SKM-1 treated with dmso at 0.1 percent for 144 hours (cell line): ENCODE data around the gene TMEM253.
A peak's percentile ranks its signal among the peaks of the same experiment; 100 is the strongest.

ENCODE experiments used
- DNase-seq: peaks from one replicate; lab custom pipeline; 2025; ENCODE audit not compliant: unreplicated experiment; lab: John Stamatoyannopoulos, UW

The TMEM253 gene

DNA sequence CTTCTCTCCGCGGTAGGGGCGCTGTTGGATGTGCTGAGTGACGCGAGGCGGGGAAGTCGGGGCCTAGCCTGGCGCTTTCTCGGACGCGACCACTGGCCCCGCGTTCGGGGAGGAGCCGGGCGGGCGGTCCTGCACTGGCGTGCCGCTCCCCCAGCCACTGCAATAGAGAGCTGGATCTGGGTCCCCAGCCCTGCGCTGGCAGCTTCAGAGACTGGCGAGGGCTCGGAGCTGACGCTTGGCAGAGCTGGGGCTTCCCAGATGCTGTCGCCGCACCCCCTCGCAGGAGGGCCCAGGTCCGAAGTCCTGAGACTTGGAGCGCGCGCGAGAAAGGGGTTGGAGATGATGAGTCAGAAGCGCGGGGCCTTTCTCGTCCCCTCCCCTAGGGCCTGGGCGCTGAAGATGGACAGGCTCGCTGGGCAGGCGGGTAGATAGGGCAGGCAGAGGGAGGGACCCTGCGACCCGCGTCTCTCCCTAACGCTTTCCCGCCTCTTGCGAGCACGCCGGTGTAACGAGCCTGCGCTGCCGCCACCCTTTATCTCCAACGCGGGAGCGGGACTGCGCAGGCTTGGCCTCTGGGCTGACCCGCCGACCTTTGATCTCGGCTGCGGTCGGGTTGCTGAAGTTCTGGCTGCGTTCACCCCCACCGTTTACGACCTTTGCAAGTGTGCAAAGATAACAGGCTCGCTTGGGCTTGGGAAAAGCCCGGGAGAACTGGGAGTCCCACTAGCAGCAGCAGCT lies 3.0 kb downstream of the TMEM253 start:
- DNase-seq: peak; percentile 60

DNA sequence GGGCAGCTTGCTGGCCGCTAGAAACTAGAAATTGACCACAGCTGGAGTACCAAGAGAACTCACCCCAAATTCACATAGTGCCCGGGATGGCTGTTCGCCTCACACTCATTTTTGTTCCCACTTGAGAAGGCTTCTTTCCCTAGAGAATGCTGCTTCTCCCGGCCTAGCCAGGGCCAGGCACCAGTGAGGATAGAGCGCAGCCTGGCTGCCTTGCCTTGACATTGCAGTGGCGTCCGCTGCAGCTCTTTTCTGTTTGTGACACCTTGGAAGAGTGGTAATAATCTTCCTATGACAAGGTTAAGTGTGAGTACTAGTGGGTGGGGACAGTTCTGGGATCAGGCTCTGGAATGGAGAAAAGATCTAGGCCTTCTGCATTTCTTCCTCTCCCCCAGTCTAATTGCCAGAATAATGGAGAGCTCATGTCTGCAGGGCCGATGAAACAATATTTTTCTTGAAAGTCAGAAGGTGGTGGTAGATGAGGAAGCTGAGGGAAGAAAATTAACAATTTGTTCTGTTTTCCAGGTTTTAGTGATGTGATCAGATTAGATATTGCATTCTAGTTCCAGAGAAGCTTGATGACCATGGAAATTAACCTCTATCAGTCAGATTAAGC lies 3.7 kb downstream of the TMEM253 start:
- peak; percentile 9 for DNase-seq

DNA sequence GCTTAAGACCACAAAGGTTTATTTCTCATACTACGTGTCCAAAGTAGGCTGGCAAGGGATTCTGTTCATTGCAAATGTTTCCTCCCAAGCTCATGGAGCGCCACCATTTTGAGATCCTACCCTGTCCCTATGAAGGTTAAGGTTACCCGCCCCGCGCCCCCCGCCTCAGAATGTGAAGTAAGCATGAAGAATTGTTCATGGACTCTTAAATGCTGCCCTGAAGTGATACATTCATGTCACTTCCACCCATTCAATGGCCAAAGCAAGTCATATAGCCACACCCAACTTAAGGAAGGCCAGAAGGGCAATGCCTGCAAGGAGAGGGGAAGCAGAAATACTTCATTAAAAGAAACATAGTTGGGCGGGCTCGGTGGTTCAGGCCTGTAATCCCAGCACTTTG lies 4.2 kb downstream of the TMEM253 start:
- no peak for DNase-seq

DNA sequence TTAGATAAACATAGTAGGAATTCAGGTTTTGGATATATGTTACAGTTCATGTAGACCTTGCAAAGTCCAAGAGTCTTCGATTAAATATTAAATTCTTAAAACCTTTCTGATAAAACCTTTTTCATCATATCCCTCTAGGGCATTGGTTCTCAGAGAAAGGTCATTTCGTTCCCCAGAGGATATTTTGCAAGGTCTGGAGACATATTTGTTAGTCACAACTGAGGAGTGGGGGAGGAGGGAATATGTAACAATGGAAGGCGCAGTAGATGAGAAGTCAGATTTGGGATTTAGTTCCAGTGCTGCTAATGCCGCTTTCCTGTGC lies 5.3 kb downstream of the TMEM253 start:
- peak; percentile 21 for DNase-seq

DNA sequence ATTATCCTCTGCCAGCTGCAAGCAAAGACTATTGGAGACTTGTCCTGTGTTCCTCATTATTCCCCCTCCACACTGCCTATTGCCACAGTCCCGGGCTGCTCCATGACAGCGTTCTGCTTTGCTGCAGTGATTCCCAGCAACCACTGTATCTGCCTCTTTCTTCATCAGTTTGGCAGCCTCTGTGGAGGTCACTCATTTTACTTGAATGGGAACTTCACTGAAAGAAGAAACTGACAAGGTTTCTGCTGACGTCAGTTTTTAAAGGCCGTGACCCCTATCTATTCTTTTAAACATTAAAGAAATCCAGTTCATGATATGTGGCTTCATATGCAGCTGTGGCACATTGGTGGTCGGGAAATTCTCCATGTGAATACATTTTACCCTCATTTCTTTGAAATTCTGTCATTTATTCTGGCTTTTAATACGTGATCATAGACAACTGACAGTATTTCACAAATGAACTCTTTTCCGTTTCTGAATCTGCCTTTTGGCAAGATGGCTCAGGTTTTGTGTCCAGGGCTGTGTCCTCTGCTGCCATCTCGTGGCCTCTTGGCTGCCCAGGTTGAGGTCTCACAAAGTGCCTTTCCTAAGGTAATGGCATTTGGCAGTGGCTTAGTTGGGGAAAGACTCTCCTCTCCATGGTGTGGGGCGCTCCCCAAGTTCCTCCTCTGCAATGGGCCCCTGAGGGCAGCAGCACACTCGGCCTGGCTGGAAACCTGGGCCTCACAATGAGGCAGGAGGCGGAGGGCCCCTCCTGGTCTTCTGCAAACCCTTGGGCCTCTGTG lies 5.8 kb downstream of the TMEM253 start:
- DNase-seq: peak; percentile 41

DNA sequence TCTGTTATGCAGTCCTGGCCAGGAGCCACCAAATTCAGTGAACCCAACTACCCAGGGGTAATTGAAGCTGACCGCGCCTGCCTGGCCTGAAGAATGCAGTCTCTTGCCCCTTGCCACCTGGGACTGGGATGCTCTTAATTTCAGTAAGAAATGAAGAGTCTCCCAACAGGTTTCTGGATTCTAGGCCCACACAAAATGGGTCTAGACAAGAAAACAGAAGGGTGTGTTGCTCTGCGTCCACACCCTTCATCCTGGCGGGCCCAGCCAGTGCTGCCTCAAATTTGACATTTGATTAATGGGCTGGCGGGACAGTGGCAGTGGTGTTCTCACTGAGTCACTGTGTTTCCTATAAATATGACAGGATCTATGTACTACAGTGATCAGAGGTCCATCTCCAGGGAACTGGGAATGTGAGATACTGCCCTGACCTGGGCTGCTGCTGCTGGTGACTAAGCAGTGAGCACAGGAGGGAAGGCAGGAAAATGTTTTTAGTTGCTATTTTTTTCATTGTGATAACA lies 6.5 kb downstream of the TMEM253 start:
- no peak for DNase-seq

DNA sequence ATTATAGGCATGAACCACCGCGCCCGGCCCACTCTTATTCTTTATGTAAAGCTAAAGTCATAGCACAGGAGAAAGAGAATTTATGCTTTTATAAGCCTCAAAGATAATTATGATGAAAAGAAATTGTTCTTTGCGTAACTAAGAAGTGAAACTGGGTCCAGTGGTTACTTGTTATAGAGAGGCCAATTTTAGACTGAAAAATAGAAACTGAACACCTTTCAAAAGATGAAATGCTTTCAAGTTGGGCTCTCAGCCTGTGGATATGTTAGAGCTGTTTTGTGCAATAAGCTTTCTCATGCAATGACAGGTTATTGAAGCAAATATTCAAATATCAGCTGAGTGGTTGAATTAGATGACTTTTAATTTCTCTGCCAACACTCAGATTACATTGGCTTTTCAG lies 7.9 kb downstream of the TMEM253 start:
- no peak for DNase-seq

DNA sequence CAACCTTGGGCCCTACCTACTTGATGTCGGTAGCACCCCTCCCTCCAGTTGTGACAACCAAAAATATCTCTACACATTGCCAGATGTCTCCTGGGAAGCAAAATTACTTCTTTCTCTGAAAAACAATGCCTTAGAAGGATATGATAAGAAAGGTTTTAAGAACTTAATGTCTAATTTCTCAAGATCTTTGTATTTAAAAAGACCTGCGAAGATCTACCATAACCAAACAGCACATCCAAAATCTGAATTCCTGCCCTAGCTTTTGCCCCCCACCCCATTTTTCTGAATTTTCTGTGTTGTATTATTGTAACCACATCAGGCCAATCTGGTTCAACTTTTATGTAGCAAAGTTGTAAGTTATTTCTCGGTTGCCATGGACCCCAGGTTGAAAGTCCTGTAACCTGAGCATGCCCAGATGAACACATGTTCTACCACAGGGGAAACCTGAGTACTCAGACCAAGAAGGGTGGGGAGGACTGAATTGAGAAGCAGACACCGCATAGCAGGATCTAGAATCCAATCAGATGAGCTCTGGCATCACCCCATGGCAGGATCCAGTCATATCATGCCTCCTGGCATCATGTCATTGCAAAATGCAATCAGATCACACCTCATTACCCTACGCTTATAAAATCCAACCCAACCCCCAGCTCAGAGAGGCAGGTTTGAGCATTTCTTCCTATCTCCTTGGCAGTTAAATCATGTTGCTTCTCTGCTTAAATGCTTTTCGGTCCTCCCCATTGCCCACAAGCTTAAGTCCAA lies 8.7 kb downstream of the TMEM253 start:
- no peak for DNase-seq

DNA sequence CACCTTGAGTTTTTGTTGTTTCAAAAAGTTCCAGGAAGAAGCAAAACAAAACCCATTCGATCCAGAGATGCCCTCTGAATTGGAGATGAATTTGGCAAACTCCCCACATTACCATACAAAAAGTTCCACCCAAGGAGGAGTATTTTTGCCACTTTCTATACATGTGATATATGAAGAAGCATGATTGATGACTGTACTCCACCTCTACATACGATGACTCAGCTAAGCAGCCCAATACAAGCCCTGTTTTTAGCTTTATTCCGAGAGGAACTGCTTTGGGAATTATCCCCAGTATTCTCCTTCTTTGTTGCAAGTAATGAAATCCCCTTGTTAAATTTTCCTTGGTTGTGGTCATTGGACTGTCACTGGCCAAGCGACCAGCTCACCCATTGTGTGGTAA lies 11.4 kb downstream of the TMEM253 start:
- DNase-seq: no peak

DNA sequence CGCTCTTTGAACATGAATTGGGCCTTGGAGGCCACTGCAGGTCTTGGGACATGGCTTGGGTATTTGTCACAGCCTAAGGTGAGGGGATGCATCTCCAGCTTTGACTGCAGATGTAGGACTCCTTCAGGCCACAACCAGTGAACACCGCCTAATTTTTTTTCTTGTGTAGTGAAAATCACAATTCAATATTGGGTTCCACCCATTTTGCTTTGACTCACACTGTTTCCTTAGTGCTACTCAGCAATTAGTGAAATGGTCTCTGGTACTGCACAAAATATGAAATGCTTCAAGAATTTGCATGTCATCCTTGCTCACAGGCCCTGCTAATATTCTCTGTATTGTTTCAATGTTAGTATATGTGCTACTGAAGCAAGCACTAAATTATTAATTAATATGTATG lies 12.5 kb downstream of the TMEM253 start:
- DNase-seq: no peak

DNA sequence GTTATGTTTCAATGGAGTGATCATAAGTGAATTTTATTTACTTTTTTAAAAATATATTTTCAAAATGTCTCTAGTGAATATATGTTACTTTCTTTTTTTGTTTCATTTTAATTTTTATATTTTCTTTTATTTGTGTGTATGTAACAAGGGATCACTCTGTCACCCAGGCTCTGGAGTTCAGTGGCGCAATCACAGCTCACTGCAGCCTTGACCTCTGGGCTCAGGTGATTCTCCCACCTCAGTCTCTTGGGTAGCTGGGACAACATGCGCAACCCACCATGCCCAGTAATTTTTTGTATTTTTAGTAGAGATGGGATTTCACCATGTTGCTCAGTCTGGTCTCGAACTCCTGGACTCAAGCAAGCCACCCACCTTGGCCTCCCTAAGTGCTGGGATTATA lies 18.1 kb downstream of the TMEM253 start:
- no peak for DNase-seq

DNA sequence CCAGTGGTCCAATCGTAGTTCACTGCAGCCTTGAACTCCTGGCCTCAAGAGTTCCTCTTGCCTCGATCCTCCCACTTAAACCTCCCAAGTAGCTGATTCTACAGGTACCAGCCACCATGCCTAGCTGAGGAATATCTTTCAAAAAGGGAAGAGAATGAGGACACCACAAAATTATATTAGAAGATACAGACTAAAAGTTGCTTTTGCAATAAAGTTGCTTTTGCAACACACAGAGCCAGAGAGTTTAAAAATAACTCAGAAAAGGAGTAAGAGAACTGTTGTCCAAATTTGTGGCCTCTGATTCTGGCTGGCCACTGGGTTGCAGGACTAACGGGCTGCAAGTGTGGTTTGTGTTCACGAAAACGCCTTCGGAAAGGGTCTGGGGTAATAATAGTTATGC lies 19.8 kb downstream of the TMEM253 start:
- peak; percentile 11 for DNase-seq

DNA sequence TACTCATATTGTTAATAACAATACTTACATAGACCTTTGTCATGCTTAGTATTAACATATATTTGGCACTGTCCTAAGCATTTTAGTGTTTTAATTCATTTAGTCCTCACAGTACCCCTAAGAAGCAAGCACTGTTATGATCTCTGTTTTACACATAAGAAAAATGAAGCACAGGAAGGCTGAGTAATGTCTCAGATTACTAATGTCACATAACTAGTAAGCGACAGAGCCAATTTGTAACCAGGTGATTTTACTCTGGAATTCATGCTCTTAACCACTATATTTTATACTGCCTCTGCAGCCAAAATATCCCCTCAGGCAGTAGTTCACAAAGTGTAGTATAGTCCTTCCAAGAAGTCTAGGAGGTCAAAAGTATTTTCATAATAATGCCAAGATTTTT lies 20.3 kb downstream of the TMEM253 start:
- DNase-seq: no peak

DNA sequence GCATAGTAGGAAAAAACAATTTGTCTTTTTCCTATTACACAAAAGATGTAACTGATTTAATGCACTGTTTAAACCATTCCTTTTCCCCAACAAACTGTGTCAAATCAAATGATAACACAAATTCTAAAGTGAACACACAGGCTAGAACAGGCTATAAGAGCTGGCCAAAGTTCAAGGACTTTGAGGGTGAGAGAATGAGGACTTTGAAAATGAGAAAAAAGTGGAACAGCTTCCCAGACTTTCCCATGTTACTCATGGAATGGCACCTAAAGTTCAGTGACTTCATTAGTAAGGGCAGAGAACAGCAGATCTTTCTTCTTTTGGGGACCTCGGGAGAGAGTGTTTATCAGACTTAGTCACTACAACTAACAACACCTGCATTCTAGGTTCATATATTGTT lies 22.6 kb downstream of the TMEM253 start:
- no peak for DNase-seq

DNA sequence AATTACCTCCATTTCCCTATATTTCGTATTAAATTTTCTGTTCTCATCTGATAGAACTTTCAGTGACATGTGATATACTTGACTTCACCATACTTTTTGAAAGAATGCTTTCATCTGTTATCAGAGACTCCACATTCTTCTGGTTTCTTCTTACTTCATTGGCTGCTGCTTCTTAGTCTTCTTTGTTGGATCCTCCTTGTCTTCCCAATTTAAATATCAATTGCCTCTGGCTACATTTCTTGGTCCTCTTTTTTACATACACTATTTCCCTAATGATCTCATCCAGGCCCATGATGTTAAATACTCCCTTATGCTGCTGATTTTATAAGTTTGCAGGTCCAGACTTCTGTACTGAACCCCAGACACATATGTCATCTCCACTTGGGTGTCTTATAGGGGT lies 33.0 kb downstream of the TMEM253 start:
- DNase-seq: no peak

DNA sequence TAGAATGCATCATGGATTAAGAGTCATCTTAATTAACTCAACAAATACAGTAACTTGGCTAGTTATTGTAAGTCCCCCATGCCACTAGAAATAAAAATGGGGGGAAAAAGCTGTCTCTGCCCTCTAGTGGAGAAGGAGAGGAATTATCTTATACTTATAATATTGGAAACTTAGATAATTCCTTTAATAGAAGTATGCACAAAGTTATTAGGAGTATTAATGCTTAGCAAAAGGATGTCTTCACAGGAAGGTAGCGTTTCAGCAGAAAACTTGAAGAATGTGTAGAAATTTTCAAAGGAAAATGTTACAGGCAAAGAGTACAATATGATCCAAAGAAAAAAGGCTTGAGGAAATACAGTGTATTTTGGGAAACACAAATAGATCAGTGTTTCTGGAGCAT lies 35.2 kb downstream of the TMEM253 start:
- no peak for DNase-seq

DNA sequence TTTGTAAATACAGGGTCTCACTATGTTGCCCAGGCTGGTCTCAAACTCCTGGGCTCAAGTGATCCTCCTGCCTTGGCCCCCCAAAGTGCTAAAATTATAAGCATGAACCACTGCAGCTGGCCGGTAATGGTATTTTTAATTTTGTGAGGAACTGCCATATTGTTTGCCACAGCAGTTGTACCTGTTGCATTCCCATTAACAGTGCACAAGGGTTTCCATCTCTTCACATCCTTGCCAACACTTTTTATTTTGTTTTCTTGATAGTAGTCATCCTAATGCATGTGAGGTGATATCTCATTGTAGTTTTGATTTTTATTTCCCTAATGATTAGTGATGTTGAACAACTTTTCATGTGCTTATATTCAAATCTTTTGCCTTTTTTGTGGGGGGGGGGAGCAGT lies 41.5 kb downstream of the TMEM253 start:
- DNase-seq: no peak

DNA sequence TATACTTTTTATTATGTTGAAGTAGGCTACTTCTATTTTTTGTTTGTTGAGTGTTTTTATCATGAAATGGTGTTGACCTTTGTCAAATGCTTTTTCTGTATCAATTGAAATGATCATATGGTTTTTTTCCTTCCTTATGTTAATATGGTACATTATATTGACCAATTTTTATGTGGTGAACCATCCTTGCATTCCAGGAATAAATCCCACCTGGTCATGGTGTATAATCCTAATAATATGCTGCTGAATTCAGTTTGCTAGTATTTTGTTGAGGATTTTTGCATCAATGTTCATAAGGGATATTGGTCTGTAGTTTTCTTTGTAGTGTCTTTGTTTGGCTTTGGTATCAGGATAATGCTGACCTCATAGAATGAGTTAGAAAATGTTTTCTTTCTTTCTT lies 44.6 kb downstream of the TMEM253 start:
- no peak for DNase-seq

DNA sequence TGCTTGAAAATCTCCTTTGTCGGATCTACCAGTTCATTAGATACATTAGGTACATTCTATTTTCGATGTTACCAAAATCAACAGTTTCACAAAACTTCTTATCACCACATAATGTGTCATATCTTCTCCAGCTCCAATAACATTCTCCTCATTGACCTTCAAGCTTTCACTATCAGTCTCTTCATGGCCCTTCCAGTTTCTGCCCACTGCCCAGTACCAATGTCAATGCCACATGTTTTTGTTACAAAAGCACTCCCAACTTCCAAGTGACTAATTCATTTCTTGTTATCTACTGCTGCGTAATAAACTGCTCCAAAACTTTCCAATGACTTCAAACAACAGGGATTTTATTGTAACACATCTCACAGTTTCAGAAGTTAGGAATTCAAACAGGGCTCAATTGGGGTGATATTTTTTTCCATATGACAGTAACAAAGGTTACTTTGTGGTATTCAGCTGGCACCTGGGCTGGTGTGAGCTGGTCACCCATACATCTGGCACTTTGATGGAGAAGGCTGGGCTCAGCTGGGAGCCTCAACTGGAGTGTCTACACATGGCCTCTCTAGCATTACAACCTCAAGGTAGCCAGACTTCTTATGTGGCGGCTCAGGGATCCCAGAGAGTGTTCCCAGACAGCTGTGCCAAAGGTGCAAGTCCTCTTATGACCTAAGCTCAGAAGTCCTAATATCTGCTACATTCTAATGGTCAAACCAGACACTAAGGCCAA lies 48.9 kb downstream of the TMEM253 start:
- DNase-seq: no peak
